AG04450 (cell line): ENCODE measurements around the gene RNF32. TPM values are rescaled to one million over a fixed set of nuclear protein-coding genes. Genes with fewer than 3 reads are reported as not detected.

Experiments
- CTCF ChIA-PET: fragments of 300-600, 350-600 bp; formaldehyde crosslinking; extraction: SDS; loops from one replicate; lab custom pipeline; 2022; ENCODE audit warnings: antibody characterized with exemption, inconsistent platforms; lab: Charles Lee
- POLR2A ChIA-PET: fragments of 350-600 bp; formaldehyde crosslinking; extraction: SDS; loops from one replicate; lab custom pipeline; 2021; ENCODE audit warnings: antibody characterized with exemption, inconsistent platforms; lab: Yijun Ruan, JAX
- DNase-seq: peaks from one replicate; pipeline ENCODE4 v3.0.0-alpha.2; 2011; ENCODE audit warnings: low read depth, low spot score
- H3K27ac ChIP-seq: one replicate; pipeline ENCODE4 v1.5.1; 2012; ENCODE audit warnings: low read depth, low read length, control low read depth
- H3K27me3 ChIP-seq: one replicate; pipeline ENCODE4 v1.6.0; 2012; ENCODE audit warnings: low read length; ENCODE audit not compliant: control insufficient read depth, insufficient read depth
- H3K4me3 ChIP-seq: 2 replicates; pipeline ENCODE4 v1.5.1; 2011; ENCODE audit warnings: mild to moderate bottlenecking, low read depth, low read length, control low read depth
- H3K9me3 ChIP-seq: 2 replicates; pipeline ENCODE4 v1.5.1; 2012; ENCODE audit warnings: low read length; ENCODE audit not compliant: control insufficient read depth, insufficient read depth
- polyA plus RNA-seq: library from polyadenylated mRNA; depleted of rRNA; stranded (reverse); fragments of >200 nt; gene quantifications from 2 replicates; pipeline ENCODE4 v1.2.3, GENCODE V29; 2011
- TF ChIP-seq, protein P1 (sequence below): IDR thresholded peaks from 2 replicates; pipeline ENCODE4 v1.5.1; 2011; ENCODE audit warnings: low read depth, low read length, control low read depth, inconsistent platforms

RNF32 gene
- polyA plus RNA-seq, 1 experiment, result 1.3 TPM

DNA sequence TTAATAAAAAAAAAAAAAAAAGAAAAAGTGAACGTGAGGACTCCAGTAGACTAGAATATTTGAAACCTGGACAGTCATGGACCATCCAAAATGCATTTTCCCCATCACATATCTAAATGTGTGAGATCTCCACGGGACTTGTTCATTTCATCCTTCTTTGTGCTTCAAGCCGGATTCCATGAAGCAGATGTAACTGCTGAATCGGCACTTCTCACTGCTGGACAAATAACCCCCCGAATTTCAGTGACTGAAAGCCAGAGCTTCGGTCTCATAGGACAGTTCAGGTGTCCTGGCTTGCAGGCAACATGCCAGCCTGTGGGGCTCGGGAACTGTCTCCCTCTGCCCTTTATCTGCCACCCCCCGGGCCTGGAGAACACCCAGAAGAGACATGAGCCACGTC lies 33.3 kb downstream of the RNF32 start:
- Histone ChIP-seq H3K27me3 (no peaks in the 10 kb centered on the region), H3K27ac (no peak overlapping the region), H3K4me3 (no peak overlapping the region), H3K9me3 (no peaks in the 10 kb centered on the region)
- ChIA-PET POLR2A (no interaction called here), CTCF (no interaction called here)
- TF ChIP-seq, protein P1, sequence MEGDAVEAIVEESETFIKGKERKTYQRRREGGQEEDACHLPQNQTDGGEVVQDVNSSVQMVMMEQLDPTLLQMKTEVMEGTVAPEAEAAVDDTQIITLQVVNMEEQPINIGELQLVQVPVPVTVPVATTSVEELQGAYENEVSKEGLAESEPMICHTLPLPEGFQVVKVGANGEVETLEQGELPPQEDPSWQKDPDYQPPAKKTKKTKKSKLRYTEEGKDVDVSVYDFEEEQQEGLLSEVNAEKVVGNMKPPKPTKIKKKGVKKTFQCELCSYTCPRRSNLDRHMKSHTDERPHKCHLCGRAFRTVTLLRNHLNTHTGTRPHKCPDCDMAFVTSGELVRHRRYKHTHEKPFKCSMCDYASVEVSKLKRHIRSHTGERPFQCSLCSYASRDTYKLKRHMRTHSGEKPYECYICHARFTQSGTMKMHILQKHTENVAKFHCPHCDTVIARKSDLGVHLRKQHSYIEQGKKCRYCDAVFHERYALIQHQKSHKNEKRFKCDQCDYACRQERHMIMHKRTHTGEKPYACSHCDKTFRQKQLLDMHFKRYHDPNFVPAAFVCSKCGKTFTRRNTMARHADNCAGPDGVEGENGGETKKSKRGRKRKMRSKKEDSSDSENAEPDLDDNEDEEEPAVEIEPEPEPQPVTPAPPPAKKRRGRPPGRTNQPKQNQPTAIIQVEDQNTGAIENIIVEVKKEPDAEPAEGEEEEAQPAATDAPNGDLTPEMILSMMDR, result no peak
- no peak for DNase-seq

DNA sequence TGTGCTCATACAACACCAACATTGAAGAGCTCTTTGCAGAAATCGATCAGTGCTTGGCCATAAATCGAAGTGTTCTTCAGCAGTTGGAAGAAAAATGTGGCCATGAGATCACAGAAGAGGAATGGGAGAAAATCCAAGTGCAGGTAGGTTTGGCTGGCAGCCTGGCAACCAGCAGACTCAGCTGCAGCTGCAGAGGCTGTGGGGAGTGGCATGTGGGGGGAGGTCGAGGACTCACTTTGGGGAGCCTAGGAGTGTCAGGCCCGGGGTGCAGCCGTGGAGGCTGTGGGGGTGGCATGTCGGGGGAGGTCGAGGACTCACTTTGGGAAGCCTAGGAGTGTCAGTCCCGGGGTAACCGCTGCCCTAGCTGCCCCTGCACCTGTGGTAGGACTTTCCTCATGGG lies 35.1 kb downstream of the RNF32 start:
- TF ChIP-seq, protein P1, result no peak
- Histone ChIP-seq H3K27me3 (no peaks in the 10 kb centered on the region), H3K4me3 (no peak overlapping the region), H3K9me3 (no peaks in the 10 kb centered on the region), H3K27ac (no peak overlapping the region)
- DNase-seq, result no peak
- CTCF ChIA-PET, result no interaction called here
- POLR2A ChIA-PET, result no interaction called here

DNA sequence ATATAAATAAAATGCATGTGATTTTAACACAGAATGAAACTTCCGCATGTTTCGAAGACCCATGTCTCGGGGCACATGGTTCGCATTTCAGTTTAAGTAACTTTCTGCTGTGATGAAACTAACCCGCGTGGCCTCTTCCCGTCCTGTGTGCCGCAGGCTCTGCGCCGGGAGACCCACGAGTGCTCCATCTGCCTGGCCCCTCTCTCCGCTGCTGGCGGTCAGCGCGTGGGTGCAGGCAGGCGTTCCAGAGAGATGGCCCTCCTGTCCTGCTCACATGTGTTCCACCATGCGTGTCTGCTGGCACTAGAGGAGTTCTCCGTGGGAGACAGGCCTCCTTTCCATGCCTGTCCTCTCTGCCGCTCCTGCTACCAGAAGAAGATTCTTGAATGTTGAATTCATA lies 35.7 kb downstream of the RNF32 start:
- POLR2A ChIA-PET, result no interaction called here
- H3K9me3 ChIP-seq, result no peaks in the 10 kb centered on the region
- CTCF ChIA-PET, result no interaction called here

DNA sequence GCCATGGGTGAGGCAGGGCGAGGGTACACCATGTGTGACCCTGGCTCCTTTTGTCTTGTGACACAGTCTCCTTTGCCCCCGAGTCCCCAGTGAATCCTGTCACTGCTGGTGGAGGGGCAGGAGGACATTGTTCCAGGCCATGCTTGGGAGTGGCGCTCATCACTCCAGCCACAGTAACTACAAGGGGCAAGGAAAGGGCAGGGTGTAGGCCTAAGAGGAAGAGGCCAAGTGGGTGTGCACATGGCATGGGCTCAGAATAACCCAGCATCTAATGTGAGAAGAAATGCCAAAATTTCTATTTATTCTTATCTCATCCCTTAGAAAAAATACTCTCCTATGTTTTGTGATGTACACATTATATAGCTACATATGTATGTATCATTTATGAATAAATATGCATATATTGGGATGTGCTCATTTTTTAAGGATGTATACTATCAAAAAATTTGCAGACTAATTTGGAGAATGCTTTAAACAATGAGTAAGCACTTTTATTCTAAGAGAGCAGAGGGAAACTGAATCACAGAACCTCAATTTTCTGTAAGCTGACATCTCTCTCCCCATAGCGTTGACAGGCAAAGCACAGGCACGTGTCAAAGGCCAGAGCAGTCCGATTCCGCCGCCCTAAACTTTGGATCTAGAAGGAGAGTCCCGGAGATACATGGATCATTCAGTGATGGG lies 36.9 kb downstream of the RNF32 start:
- DNase-seq, result no peak
- TF ChIP-seq, protein P1, result no peak
- Histone ChIP-seq H3K4me3 (no peak overlapping the region), H3K9me3 (no peaks in the 10 kb centered on the region), H3K27ac (no peak overlapping the region), H3K27me3 (no peaks in the 10 kb centered on the region)
- ChIA-PET POLR2A (no interaction called here), CTCF (no interaction called here)

More for the DNA sequence above, 35.7 kb downstream of the RNF32 start:
- Histone ChIP-seq H3K4me3 (no peak overlapping the region), H3K27me3 (no peaks in the 10 kb centered on the region), H3K27ac (no peak overlapping the region)
- no peak for DNase-seq
- TF ChIP-seq, protein P1, result no peak

DNA sequence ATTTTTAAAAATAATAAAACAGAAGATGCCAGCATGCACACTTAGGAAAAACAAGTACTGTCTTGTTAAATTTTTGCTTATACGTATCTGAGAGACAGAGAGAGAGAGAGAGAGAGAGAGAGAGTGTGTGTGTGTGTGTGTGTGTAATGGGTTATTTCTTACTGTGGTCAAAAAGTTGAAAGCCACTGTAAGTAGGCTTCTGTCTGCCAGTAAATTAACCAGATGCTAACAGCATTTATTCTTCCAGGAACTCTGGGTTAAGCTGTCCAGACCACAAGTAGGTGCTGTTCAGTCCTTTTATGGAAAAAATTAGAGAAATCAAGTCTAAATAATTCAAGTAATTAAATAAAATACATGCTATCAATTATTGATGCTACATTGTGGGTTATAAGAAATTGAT lies 39.7 kb downstream of the RNF32 start:
- Histone ChIP-seq H3K4me3 (no peak overlapping the region), H3K27me3 (no peaks in the 10 kb centered on the region), H3K9me3 (no peaks in the 10 kb centered on the region), H3K27ac (no peak overlapping the region)
- POLR2A ChIA-PET, result no interaction called here
- DNase-seq, result no peak
- TF ChIP-seq, protein P1, result peak; percentile 12; the same call in 1 of the 2 replicates
- CTCF ChIA-PET, result no interaction called here
